Muscle of leg (tissue), 11 donors: ENCODE measurements around the gene FBXO9. TPM values are rescaled to one million over a fixed set of nuclear protein-coding genes. Genes with fewer than 3 reads are reported as not detected.

Experiments used
- DNase-seq: peaks from one replicate; pipeline ENCODE4 v3.0.0; 2013
- H3K27ac ChIP-seq: one replicate; pipeline ENCODE4 v1.5.1; 2013; ENCODE audit warnings: mild to moderate bottlenecking, low read length, control low read depth
- H3K27me3 ChIP-seq: one replicate; pipeline ENCODE4 v1.6.1; 2013; ENCODE audit warnings: low read length; ENCODE audit not compliant: control insufficient read depth, insufficient read depth
- H3K36me3 ChIP-seq: one replicate; pipeline ENCODE4 v1.6.1; 2013; ENCODE audit warnings: low read length; ENCODE audit not compliant: control insufficient read depth, insufficient read depth
- H3K4me1 ChIP-seq: one replicate; pipeline ENCODE4 v1.6.1; 2013; ENCODE audit warnings: low read length; ENCODE audit not compliant: control insufficient read depth, insufficient read depth
- H3K4me3 ChIP-seq: one replicate; pipeline ENCODE4 v1.5.1; 2013; ENCODE audit warnings: low read length, control low read depth
- H3K9me3 ChIP-seq: replicated peaks from 2 replicates; pipeline ENCODE4 v1.6.1; 2013; ENCODE audit warnings: low read depth, low read length; ENCODE audit not compliant: control insufficient read depth
- WGBS: methylation state at CpG from one replicate; pipeline ENCODE4 v1.1.5; 2013; ENCODE audit warnings: missing lambda C conversion rate; ENCODE audit not compliant: insufficient coverage; 5-methylcytosine and 5-hydroxymethylcytosine counted together
- polyA plus RNA-seq, 8 donors: library from polyadenylated mRNA; unstranded; fragments of 120-200 nt; gene quantifications; one replicate each; pipeline versions ENCODE4 v1.2.1 to v1.2.3, GENCODE V29; 2013; ENCODE audit warnings: inconsistent platforms in 1 of 8, low replicate concordance in 1 of 8; ENCODE audit not compliant: insufficient read length in 8 of 8, insufficient read depth in 1 of 8
- total RNA-seq: library from RNA; stranded (reverse); fragments of 120-200 nt; gene quantifications from one replicate; pipeline ENCODE4 v1.2.4, GENCODE V29; 2013

The FBXO9 gene
- total and polyA plus RNA-seq, 9 donors: 47.2 to 77.1 (median 70.6) TPM

DNA sequence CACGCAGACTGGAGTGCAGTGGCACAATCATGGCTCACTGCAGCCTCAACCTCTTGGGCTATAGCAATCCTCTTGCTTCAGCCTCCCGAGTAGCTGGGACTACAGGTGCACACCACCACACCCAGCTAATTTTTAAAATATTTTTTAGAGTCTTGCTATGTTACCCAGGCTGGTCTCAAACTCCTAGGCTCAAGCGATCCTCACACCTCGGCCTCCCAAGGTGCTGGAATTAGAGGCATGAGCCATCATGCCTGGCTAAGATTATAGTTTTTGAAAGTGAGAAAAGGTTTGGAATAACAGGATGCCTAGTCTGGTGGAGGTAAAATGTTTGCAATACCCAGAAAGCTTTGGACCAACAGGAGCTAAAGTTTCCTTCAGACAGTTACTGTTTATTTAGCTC, 60.1 kb downstream of the FBXO9 start:
- Histone ChIP-seq H3K36me3 (no peaks in the 10 kb centered on the region), H3K27me3 (no peaks in the 10 kb centered on the region), H3K4me1 (no peaks in the 10 kb centered on the region), H3K4me3 (no peak overlapping the region), H3K27ac (no peak overlapping the region), H3K9me3 (no peaks in the 10 kb centered on the region)
- WGBS: 100% methylated on average over 1 of the region's 4 CpGs
- DNase-seq: no peak

DNA sequence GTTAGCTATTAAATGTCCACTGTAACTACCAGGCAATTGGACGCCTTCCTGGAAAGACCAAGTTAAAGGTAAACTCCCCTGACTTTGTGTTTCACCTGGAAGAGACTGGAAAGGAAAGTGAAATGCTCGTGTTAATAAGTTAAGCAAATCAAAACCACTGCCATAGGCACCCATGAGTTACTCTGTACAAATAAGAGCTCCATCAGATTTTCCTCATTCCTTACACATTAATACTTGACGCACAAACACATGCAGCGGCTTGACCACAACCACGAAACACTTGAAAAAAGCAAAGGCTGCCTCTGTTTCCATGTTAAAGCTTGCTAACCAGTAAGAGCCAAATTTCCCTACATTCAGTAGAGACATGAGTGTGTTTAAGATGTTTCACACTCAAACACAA, 63.6 kb downstream of the FBXO9 start:
- Histone ChIP-seq H3K27me3 (no peaks in the 10 kb centered on the region), H3K4me3 (no peak overlapping the region), H3K36me3 (no peaks in the 10 kb centered on the region), H3K9me3 (no peaks in the 10 kb centered on the region), H3K4me1 (no peaks in the 10 kb centered on the region), H3K27ac (no peak overlapping the region)
- WGBS: 94% methylated on average over 2 of the region's 5 CpGs
- no peak for DNase-seq

DNA sequence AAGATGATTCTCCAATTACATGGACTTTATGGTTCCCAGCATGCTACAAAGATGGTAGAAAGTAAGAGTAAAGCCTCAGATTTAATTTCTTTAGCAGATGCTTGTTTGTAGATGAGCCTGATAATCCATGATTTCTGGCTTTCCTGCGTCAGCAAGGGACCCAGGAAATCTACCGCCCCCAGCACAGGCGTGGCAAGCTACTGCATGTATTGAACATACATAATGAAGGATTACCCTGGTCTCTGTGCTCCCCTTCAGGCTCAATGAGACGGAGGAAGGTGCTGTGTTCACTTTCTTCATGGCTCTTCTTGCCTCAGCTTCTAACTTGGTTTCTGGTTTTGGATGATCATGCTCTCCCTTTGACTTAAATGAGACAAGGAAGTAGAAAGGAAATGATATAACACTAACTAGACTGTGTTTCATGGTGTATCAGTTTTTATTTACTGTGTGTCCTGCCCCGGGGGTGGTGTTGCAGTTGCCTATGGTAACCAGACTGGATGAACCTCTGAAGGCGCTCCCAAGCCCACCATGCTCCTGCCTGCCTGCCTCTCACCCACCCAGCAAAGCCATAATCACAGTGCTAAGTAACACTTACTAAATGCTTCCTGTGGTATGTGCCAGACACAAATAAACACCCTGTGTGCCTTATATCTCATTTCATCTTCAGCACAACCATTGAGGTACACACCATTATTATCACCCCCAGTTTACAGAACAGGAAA, 65.5 kb downstream of the FBXO9 start:
- 49% methylated on average over 4 of the region's 6 CpGs for WGBS
- no peak overlapping the region for H3K27ac ChIP-seq

DNA sequence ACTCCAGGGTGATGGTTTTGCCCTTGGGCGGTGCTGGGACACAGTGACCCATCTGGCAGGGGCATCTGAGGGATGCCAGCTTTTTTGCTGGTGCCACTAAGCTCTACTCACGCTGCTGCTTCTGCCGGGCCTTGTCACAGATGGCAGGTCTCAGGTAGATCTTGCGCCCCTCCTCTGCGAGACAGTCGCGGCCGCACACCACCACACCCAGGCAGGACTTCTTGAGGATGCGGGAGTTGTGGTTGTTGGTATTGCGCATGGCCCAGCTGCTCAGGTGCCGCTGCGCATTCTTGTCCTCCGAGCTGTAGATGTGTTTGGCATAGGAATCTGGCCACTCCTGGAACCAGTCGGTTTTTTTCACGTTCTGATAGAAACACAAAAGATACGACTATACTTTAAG, 68.8 kb downstream of the FBXO9 start:
- H3K36me3 ChIP-seq: no peaks in the 10 kb centered on the region
- no peaks in the 10 kb centered on the region for H3K9me3 ChIP-seq
- DNase-seq: no peak
- H3K4me1 ChIP-seq: no peaks in the 10 kb centered on the region
- no peaks in the 10 kb centered on the region for H3K27me3 ChIP-seq
- no peak overlapping the region for H3K4me3 ChIP-seq
- H3K27ac ChIP-seq: no peak overlapping the region
- 84% methylated on average over 8 of the region's 16 CpGs for WGBS

More for the DNA sequence above, 65.5 kb downstream of the FBXO9 start:
- Histone ChIP-seq H3K9me3 (no peaks in the 10 kb centered on the region), H3K4me1 (no peaks in the 10 kb centered on the region), H3K4me3 (no peak overlapping the region), H3K36me3 (no peaks in the 10 kb centered on the region), H3K27me3 (no peaks in the 10 kb centered on the region)
- DNase-seq: no peak

DNA sequence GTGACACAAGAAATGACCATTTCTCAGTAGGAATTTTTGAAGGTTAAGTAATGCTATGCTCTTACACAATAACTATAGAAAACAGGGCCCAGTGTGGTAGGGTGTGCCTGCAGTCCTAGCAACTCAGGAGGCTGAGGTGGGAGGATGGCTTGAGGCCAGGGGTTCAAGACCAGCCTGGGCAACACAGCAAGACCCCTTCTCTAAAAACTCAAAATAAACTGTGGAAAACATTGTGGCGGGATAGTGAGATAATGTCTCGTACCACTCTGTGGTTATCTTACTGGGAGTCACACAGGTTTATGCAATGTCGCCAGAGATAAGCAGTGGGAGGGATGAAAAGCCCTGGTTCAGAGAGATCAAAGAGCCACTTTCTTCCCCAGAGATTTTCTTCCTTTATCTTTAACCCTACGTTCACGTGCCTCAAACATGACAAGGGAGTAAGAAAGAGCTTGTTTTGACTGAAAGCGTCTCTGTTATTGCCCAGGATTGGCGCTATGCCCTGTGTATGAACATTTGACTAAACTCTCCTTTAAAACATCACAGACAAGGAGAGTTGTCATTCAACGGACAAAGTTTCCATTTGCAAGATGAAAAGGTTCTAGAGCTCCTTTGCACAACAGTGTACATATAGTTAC, 69.5 kb downstream of the FBXO9 start:
- DNase-seq: no peak
- 100% methylated on average over 1 of the region's 8 CpGs for WGBS
- H3K4me3 ChIP-seq: no peak overlapping the region
- H3K36me3 ChIP-seq: no peaks in the 10 kb centered on the region
- H3K27me3 ChIP-seq: no peaks in the 10 kb centered on the region
- no peaks in the 10 kb centered on the region for H3K9me3 ChIP-seq
- no peaks in the 10 kb centered on the region for H3K4me1 ChIP-seq
- no peak overlapping the region for H3K27ac ChIP-seq

DNA sequence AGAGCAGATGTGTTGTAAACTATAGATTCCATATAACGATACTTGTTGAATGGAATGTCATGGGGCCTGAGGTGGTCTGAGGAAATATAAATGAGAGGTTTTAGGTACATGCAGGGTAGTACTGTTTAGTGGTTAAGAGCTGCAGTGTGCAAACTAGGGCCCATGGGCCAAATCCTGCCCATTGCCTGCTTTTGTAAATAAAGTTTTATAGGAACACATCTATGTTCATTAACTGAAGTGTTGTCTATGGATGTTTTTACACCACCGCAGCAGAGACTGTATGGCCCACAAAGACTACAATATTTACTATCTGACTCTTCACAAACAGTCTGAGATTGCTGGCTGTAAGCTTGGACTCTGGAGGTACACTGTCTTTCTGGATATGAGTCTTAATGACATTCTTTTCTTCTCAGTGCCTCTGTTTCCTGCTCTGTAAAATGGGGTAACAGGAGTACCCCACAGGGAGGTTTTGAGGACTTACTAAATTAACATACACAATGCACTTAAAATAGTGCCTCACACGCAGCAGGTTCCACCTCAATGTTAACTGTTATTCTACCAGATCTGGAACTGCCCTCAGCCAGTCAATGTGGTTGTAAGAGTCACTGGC, 70.9 kb downstream of the FBXO9 start:
- no peak for DNase-seq
- H3K36me3 ChIP-seq: no peaks in the 10 kb centered on the region

DNA sequence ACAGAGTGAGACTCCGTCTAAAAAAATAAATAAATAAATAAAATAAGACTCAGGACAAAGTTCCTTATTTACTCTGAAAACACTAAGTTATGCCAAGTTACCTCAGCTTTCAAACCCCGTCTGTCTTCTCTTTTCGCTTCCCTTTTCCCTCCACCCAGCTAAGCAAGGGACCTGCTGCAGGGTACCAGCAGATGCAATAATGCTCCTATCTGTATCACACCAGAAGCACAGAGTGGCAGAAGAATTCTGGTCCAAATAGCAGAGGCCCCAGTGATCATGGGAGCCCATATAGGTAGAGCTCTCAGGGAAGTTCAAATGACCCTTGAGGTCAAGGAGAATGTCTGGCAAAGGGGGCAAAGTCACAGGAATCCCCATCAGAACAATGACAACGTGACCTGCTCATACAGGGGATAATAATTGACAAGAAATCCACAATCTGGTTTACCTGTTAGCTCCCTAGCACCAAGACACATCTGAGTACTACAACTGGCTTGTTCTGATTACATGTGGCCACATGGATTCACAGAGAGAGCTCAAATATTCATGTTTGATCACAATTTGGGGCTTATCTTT, 74.7 kb downstream of the FBXO9 start:
- Histone ChIP-seq H3K27me3 (no peaks in the 10 kb centered on the region), H3K4me1 (no peaks in the 10 kb centered on the region), H3K27ac (no peak overlapping the region), H3K4me3 (no peak overlapping the region), H3K36me3 (no peaks in the 10 kb centered on the region), H3K9me3 (no peaks in the 10 kb centered on the region)
- DNase-seq: no peak
- 50% methylated on average over 2 of the region's 4 CpGs for WGBS

More for the DNA sequence above, 70.9 kb downstream of the FBXO9 start:
- Histone ChIP-seq H3K4me3 (no peak overlapping the region), H3K27me3 (no peaks in the 10 kb centered on the region), H3K4me1 (no peaks in the 10 kb centered on the region), H3K27ac (no peak overlapping the region), H3K9me3 (no peaks in the 10 kb centered on the region)
- 80% methylated on average over 1 of the region's 3 CpGs for WGBS

DNA sequence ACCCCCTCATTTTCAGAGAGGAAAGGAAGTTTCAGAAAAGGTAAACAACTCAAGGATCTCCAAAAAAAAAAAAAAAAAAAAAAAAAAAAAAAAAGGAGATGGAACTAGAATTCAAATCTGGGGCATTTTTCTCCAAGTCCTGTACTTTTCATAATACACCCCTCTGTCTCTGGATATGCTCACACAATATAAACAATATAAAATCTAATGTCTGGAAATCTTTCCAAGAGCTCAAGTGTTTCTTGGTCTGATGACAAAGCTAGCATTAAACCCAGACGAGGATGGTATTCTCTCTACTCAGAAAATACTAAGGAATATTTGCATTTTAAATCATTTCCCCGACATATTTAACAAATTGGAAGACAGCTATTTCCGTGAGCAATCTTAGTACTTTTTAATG, 77.6 kb downstream of the FBXO9 start:
- no peak overlapping the region for H3K27ac ChIP-seq

DNA sequence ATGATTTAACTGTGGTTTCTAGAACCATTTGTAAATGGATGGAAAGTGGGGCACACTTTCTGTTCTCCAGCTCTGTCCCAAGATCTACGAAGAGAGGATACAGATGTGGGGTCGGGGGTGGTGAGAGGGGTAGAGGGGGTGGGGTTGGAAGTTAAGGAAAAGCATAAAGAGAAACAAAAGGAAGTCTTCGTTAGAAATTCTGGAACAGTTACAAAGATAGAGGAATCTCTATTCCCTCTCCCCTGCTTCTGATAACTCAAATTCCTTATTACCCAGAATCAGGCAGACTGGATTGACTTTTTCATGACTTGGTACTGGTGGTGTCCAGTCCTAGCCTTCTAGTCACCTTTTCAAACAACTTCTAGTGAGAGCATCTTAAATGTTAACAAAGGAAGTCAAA, 78.5 kb downstream of the FBXO9 start:
- H3K4me1 ChIP-seq: no peaks in the 10 kb centered on the region
- H3K36me3 ChIP-seq: no peaks in the 10 kb centered on the region
- no peak overlapping the region for H3K4me3 ChIP-seq
- WGBS: no CpG with 5 or more reads among the region's 3 CpGs
- H3K27me3 ChIP-seq: no peaks in the 10 kb centered on the region
- no peak for DNase-seq
- H3K9me3 ChIP-seq: no peaks in the 10 kb centered on the region
- H3K27ac ChIP-seq: no peak overlapping the region

More for the DNA sequence above, 77.6 kb downstream of the FBXO9 start:
- Histone ChIP-seq H3K9me3 (no peaks in the 10 kb centered on the region), H3K4me1 (no peaks in the 10 kb centered on the region), H3K36me3 (no peaks in the 10 kb centered on the region), H3K27me3 (no peaks in the 10 kb centered on the region), H3K4me3 (no peak overlapping the region)
- DNase-seq: no peak
- no CpG with 5 or more reads among the region's 3 CpGs for WGBS

DNA sequence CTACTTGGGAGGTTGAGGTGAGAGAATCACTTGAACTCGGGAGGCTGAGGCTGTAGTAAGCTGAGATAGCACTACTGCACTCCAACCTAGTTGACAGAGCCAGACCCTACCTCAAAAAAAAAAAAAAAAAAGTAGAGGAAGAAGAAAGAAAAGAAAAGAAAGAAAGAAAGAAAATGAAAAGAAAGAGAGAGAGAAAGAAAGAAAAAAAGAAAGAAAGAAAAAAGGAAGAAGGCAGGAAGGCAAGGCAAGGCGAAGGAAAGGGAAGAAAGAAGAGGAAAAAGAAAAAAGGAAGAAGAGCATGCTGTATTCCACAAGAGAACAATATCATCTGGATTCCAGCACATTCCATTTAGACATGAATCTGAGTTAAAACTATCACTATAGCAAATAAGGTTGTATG, 79.6 kb downstream of the FBXO9 start:
- no peak overlapping the region for H3K27ac ChIP-seq
- no CpG with 5 or more reads among the region's 2 CpGs for WGBS

More for the DNA sequence above, 79.6 kb downstream of the FBXO9 start:
- DNase-seq: no peak
- no peaks in the 10 kb centered on the region for H3K9me3 ChIP-seq
- no peaks in the 10 kb centered on the region for H3K36me3 ChIP-seq
- H3K27me3 ChIP-seq: no peaks in the 10 kb centered on the region
- H3K4me3 ChIP-seq: no peak overlapping the region
- H3K4me1 ChIP-seq: no peaks in the 10 kb centered on the region
